GM18526 (cell line): ENCODE results near the gene EMC10.

ENCODE experiments used
- POLR2A ChIP-seq: IDR thresholded peaks from 3 replicates; pipeline ENCODE4 v1.6.1; 2011; ENCODE audit not compliant: insufficient read length; ENCODE audit errors: extremely low read depth

Gene EMC10

GRCh38 chr19:50522881-50523280, 46.6 kb downstream of the EMC10 start:
- no peak for TF ChIP-seq POLR2A

- no peak for TF ChIP-seq POLR2A
These were observed 54.9 kb downstream of the EMC10 start for GRCh38 chr19:50531171-50531612.

- no peak for TF ChIP-seq POLR2A
These were observed 56.6 kb downstream of the EMC10 start for GRCh38 chr19:50532952-50533351.

- TF ChIP-seq POLR2A: no peak
These were observed 58.2 kb downstream of the EMC10 start for GRCh38 chr19:50534478-50534877.

- TF ChIP-seq POLR2A: no peak
These were observed 59.4 kb downstream of the EMC10 start for GRCh38 chr19:50535672-50536187.

- TF ChIP-seq POLR2A: no peak
These were observed 60.5 kb downstream of the EMC10 start for GRCh38 chr19:50536662-50537305.

- no peak for TF ChIP-seq POLR2A
These were observed 61.0 kb downstream of the EMC10 start for GRCh38 chr19:50537306-50537685.

- no peak for TF ChIP-seq POLR2A
These were observed 61.5 kb downstream of the EMC10 start for GRCh38 chr19:50537769-50538230.
